Prostate gland (tissue), 2 donors: Measurements from ENCODE around the gene ODC1. TPM values are rescaled to one million over a fixed set of nuclear protein-coding genes. Genes with fewer than 3 reads are reported as not detected.

Source experiments
- DNase-seq: peaks from one replicate; pipeline ENCODE4 v3.0.0-alpha.2; 2019; ENCODE audit warnings: low spot score
- H3K27ac ChIP-seq, 2 donors: fragments of 200-600 bp; sonication (generic); 2 replicates each; pipeline ENCODE4 v1.5.1; 2017 to 2019
- H3K27me3 ChIP-seq: fragments of 200-600 bp; sonication (generic); replicated peaks from 2 replicates; pipeline ENCODE4 v1.5.1; 2019; ENCODE audit not compliant: insufficient read depth
- H3K36me3 ChIP-seq, 2 donors: fragments of 200-600 bp; sonication (generic); 1 replicate in 1 of 2; 2 replicates in 1 of 2; pipeline versions ENCODE4 v1.5.1 to v1.8.1; 2017 to 2019
- H3K4me1 ChIP-seq: fragments of 200-600 bp; sonication (generic); replicated peaks from 2 replicates; pipeline ENCODE4 v1.5.1; 2019
- H3K4me3 ChIP-seq, 2 donors: fragments of 200-600 bp; sonication (generic); 2 replicates each; pipeline ENCODE4 v1.5.1; 2017 to 2019
- H3K9me3 ChIP-seq: fragments of 200-600 bp; sonication (generic); 2 replicates; pipeline ENCODE4 v1.5.1; 2017
- POLR2A ChIP-seq: fragments of 450-650 bp; IDR thresholded peaks from one replicate; pipeline ENCODE4 v1.6.1; 2016; ENCODE audit warnings: antibody characterized with exemption, mild to moderate bottlenecking
- POLR2AphosphoS5 ChIP-seq: sonication (generic); formaldehyde crosslinking; IDR thresholded peaks from one replicate; pipeline ENCODE4 v1.6.1; 2017; ENCODE audit warnings: antibody characterized with exemption
- WGBS: methylation state at CpG from one replicate; pipeline ENCODE4 v1.1.5; 2018; 5-methylcytosine and 5-hydroxymethylcytosine counted together
- intact Hi-C: fragments of 100-400 bp; cut with DNase I; formaldehyde crosslinking; loops from one replicate; pipeline ENCODE4 v1.14.2; 2022
- total RNA-seq, 2 donors: library from RNA; depleted of rRNA; stranded (reverse); fragments of >200 nt; gene quantifications; one replicate each; pipeline ENCODE4 v1.1.0, GENCODE V29; 2016
- TF ChIP-seq, protein P1 (sequence below), 4 experiments: fragments of 200-600 bp in 2 of 4; fragments of 450-650 bp in 2 of 4; sonication (generic) in 2 of 4; IDR thresholded peaks; 1 replicate in 3 of 4; 2 replicates in 1 of 4; pipeline ENCODE4 v1.5.1; 2016 to 2019; ENCODE audit warnings: antibody characterized with exemption in 4 of 4, mild to moderate bottlenecking in 2 of 4, moderate library complexity in 2 of 4

Gene ODC1
- total RNA-seq, 2 donors from 2014 or later = 147 to 261 TPM

DNA sequence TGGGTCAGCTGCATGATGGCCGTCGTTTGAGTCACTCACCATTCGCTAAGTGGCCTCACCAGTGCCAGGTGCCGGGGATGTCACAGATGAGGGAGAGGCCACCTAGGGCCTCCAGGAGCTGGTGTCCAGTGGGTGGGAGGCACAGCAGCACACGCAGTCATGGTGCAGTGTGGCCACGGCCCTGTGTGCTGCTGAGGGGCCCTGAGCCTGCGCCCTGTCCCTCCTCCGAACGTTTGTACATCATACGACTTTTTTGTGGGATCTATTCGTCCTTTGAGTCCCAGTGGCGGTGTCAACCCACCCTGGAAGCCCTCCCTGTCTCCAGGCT is 30.1 kb upstream of the ODC1 start:
- no peak overlapping the region for H3K4me3 ChIP-seq
- no peaks in the 10 kb centered on the region for H3K27me3 ChIP-seq
- DNase-seq = no peak
- no peaks in the 10 kb centered on the region for H3K9me3 ChIP-seq
- no peaks in the 10 kb centered on the region for H3K4me1 ChIP-seq
- H3K36me3 ChIP-seq = no peaks in the 10 kb centered on the region
- no peak overlapping the region for H3K27ac ChIP-seq
- intact Hi-C loops = no loop called here
- WGBS = 81% methylated on average over 11 of the region's 12 CpGs
- TF ChIP-seq POLR2A = no peak

DNA sequence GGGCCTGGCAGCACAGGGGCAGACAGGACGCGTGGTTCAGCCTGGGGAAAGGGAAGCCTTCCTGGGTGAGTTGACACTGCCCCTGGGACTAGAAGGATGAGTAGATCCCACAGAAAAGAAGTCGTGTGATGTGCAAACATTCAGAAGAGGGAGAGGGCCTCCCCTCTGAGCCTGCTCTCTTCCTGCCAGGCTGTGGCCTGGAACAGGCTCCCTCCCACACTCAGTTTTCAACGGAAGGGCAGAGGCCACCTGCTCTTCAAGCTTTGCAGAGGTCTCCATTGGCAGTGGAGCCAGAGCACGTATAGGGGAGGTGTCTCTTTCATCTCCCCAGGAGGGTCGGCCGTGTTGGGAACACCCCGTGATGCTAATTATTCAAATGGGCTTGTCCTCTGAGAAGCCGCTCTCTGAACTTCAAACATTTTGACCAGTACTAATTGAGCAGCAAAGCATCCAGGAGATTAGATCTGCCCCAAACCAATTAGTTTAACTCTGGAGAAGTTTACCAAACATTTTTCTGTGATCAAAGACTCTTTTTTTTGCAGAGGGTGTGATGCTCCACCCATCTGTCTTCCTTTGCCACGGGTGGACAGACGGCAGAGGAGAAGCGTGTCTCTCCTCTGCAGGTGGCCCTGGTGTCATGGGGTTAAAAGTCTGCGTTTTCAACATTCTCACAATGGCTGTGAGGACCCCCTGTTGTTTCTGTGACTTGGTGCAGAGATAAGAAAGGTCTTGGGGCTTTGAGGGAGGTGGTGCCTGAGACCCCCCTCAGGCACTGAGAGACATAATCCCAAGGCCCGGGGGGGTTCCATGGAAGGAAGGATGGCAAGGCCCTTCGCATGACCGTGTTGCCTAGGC is 29.5 kb upstream of the ODC1 start:
- no peaks in the 10 kb centered on the region for H3K9me3 ChIP-seq
- no peak overlapping the region for H3K27ac ChIP-seq
- intact Hi-C loops = no loop called here
- DNase-seq = no peak
- no peak for TF ChIP-seq POLR2AphosphoS5
- TF ChIP-seq, protein P1, sequence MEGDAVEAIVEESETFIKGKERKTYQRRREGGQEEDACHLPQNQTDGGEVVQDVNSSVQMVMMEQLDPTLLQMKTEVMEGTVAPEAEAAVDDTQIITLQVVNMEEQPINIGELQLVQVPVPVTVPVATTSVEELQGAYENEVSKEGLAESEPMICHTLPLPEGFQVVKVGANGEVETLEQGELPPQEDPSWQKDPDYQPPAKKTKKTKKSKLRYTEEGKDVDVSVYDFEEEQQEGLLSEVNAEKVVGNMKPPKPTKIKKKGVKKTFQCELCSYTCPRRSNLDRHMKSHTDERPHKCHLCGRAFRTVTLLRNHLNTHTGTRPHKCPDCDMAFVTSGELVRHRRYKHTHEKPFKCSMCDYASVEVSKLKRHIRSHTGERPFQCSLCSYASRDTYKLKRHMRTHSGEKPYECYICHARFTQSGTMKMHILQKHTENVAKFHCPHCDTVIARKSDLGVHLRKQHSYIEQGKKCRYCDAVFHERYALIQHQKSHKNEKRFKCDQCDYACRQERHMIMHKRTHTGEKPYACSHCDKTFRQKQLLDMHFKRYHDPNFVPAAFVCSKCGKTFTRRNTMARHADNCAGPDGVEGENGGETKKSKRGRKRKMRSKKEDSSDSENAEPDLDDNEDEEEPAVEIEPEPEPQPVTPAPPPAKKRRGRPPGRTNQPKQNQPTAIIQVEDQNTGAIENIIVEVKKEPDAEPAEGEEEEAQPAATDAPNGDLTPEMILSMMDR (IDR thresholded peaks at IDR 0.05) = no peak
- H3K27me3 ChIP-seq = no peaks in the 10 kb centered on the region
- 71% methylated on average over 16 of the region's 16 CpGs for WGBS
- no peaks in the 10 kb centered on the region for H3K4me1 ChIP-seq
- H3K4me3 ChIP-seq = no peak overlapping the region
- H3K36me3 ChIP-seq = no peaks in the 10 kb centered on the region

DNA sequence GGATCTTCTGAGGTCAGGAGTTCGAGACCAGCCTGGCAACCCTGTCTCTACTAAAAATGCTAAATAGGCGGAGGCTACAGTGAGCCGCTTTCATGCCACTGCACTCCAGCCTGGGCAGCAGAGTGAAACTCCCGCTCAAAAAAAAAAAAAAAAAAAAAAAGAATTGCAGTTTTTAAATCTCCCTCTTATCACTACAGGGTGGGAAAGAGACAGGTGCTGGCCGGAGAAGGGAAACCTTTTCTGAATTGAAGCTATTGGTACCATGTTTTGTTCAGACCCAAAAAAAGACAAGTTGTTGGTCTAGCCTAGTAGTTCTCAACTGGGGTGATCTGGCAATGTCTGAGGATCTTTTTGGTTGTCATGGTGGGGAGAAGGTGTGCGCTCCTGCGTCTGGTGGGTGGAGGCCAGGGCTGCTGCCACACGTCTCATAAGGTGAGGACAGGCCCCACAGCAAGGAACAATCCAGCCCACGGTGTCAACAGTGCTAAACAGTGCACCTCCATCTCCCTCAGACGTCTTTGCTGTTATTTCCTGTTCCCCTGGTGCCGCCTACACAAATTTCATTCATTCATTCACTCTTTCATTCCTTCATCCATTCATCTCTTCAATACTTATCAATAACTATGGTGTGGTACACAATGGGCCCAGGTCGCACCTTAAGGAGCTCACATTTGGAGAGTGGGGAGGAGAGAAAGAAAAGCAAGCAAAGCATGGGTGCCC is 28.8 kb upstream of the ODC1 start:
- intact Hi-C loops = no loop called here
- 92% methylated on average over 12 of the region's 12 CpGs for WGBS
- TF ChIP-seq, protein P1 (IDR thresholded peaks at IDR 0.05) = no peak
- TF ChIP-seq POLR2A (no peak), POLR2AphosphoS5 (no peak)
- Histone ChIP-seq H3K4me1 (no peaks in the 10 kb centered on the region), H3K27ac (no peak overlapping the region), H3K4me3 (no peak overlapping the region), H3K27me3 (no peaks in the 10 kb centered on the region), H3K9me3 (no peaks in the 10 kb centered on the region), H3K36me3 (no peaks in the 10 kb centered on the region)
- DNase-seq = no peak

DNA sequence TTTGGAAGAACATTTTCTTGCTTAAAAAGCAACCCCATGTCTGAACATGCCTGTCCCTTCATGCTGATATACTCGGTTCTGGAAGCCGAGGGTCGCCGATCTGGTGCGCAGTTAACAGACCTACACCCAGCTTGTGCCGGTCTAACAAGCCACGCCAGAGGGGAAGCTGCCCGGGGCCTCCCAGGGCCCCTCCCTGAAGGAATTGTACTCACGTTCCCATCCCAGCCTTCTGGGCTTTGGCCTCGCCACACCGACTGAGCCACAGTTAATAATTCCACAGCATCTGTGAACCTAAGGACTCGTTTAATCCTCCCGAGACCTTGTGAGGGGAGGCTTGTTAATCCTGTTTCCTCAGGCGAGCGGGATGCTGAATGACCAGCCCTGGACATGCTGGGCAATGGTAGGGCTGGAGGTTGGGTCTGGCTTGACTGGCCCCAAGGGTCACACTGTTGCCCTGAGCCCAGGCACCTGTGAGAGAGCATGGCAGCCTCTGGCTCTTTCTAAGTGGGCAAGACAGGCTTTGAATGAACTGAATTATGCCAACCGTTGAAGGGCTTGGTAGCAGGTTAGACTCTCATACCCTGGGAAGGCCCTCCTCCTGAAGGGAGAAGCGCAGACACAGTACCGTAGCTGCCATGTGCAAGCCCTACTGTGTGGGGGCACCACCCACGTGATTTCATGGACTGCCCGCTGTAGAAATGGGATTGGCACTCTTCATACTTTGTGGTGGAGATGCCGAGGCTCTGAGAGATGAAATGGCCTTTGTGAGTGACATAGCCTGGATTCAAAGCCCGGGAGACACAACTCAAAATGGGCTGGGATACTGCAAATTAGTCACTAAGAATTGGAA is 27.9 kb upstream of the ODC1 start:
- WGBS = 85% methylated on average over 22 of the region's 22 CpGs
- no peak for DNase-seq
- TF ChIP-seq POLR2A = no peak
- intact Hi-C loops = no loop called here
- H3K27me3 ChIP-seq = no peaks in the 10 kb centered on the region
- H3K36me3 ChIP-seq = no peaks in the 10 kb centered on the region
- H3K9me3 ChIP-seq = no peaks in the 10 kb centered on the region
- no peaks in the 10 kb centered on the region for H3K4me1 ChIP-seq
- no peak overlapping the region for H3K27ac ChIP-seq
- H3K4me3 ChIP-seq = no peak overlapping the region

DNA sequence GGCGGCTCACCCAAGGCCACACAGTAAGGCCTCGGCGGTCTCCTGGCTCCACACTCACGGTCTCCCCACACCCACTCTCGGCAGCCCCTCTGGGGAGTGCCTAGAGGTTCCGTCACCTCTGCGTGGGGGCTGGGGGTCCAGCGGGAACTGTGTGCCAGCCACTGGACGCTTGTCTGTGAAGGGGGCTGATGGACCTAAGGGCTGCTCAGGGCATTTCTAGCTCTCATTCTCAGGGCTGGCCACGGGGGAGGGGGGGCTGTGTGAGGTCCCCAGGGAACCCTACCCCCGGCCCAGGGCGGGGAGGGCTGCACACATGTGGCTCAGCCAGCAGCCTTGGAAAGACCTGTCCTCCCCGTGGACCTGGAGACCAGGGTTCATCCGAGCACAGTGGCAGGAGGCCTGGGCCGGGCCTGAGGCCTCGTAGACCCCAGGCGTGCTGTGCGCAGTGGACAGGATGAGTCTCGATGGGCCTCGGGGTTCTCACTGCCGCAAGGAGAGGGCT is 27.1 kb upstream of the ODC1 start:
- TF ChIP-seq POLR2AphosphoS5 = no peak
- TF ChIP-seq POLR2A = no peak
- TF ChIP-seq, protein P1 (IDR thresholded peaks at IDR 0.05) = no peak
- H3K4me3 ChIP-seq = no peak overlapping the region
- 87% methylated on average over 21 of the region's 21 CpGs for WGBS
- H3K27ac ChIP-seq = no peak overlapping the region
- H3K9me3 ChIP-seq = no peaks in the 10 kb centered on the region
- no peaks in the 10 kb centered on the region for H3K36me3 ChIP-seq
- DNase-seq = no peak
- no peaks in the 10 kb centered on the region for H3K27me3 ChIP-seq
- H3K4me1 ChIP-seq = no peaks in the 10 kb centered on the region
- intact Hi-C loops = no loop called here
